K562 (cell line): ENCODE results near the gene ZNRD2. TPM values are rescaled to one million over a fixed set of nuclear protein-coding genes. Genes with fewer than 3 reads are reported as not detected.

Experiments
- CREB1 ChIP-seq, 2 experiments: sonication (generic) in 1 of 2; formaldehyde crosslinking in 1 of 2; IDR thresholded peaks; 2 replicates each; pipeline versions ENCODE4 v1.6.1 to v1.8.0; 2012 to 2022; ENCODE audit warnings: inconsistent platforms in 1 of 2, mild to moderate bottlenecking in 1 of 2, missing genetic modification reagents in 1 of 2, moderate library complexity in 1 of 2
- EP400 ChIP-seq: fragments of 450-650 bp; IDR thresholded peaks from 2 replicates; pipeline ENCODE4 v1.6.1; 2017; ENCODE audit warnings: antibody characterized with exemption, mild to moderate bottlenecking, moderate library complexity
- FOXK2 ChIP-seq, 2 experiments: fragments of 450-650 bp; IDR thresholded peaks in 1 of 2; conservative IDR thresholded peaks in 1 of 2; 2 replicates each; pipeline ENCODE4 v1.6.1; 2016; ENCODE audit warnings: low read depth in 2 of 2, mild to moderate bottlenecking in 1 of 2
- FOXO4 ChIP-seq: fragments of 450-650 bp; formaldehyde crosslinking; IDR thresholded peaks from 2 replicates; pipeline ENCODE4 v1.4.0; 2020; ENCODE audit warnings: mild to moderate bottlenecking, moderate library complexity
- IRF9 ChIP-seq: fragments of 450-650 bp; IDR thresholded peaks from 2 replicates; pipeline ENCODE4 v1.6.1; 2016; ENCODE audit warnings: missing biosample characterization, missing genetic modification characterization
- JUN ChIP-seq, 2 experiments: sonication (generic) in 1 of 2; formaldehyde crosslinking in 1 of 2; IDR thresholded peaks; 2 replicates each; pipeline versions ENCODE4 v1.6.1 to v1.8.0; 2012 to 2022; ENCODE audit warnings: borderline replicate concordance in 2 of 2, mild to moderate bottlenecking in 2 of 2, improper control_type of control experiment in 1 of 2, low read depth in 1 of 2, low read length in 1 of 2, missing genetic modification reagents in 1 of 2
- NR2C2 ChIP-seq, 2 experiments: fragments of 200-800 bp in 1 of 2; sonication (Bioruptor generic) in 1 of 2; sonication (generic) in 1 of 2; formaldehyde crosslinking in 1 of 2; IDR thresholded peaks; 2 replicates each; pipeline versions ENCODE4 v1.6.1 to v1.8.0; 2016 to 2022; ENCODE audit warnings: mild to moderate bottlenecking in 1 of 2, missing compliant biosample characterization in 1 of 2, missing genetic modification characterization in 1 of 2, missing genetic modification reagents in 1 of 2
- OTX1 ChIP-seq: fragments of 450-650 bp; formaldehyde crosslinking; IDR thresholded peaks from 2 replicates; pipeline ENCODE4 v1.4.0; 2022; ENCODE audit warnings: mild to moderate bottlenecking
- REST ChIP-seq, 2 experiments: fragments of 450-650 bp; formaldehyde crosslinking in 1 of 2; IDR thresholded peaks; 2 replicates each; pipeline versions ENCODE4 v1.4.0 to v1.6.1; 2014 to 2020; ENCODE audit warnings: mild to moderate bottlenecking in 2 of 2, borderline replicate concordance in 1 of 2, low read depth in 1 of 2
- TBL1XR1 ChIP-seq, 2 experiments: IDR thresholded peaks; 2 replicates each; pipeline ENCODE4 v1.6.1; 2012; ENCODE audit warnings: improper control_type of control experiment in 2 of 2, low read length in 2 of 2, mild to moderate bottlenecking in 1 of 2
- ZBTB2 ChIP-seq: fragments of 450-650 bp; IDR thresholded peaks from 2 replicates; pipeline ENCODE4 v1.6.1; 2016; ENCODE audit warnings: antibody characterized with exemption
- ZNF77 ChIP-seq: fragments of 250-450 bp; sonication (Bioruptor Pico); IDR thresholded peaks from 2 replicates; pipeline ENCODE4 v1.5.0; 2020
- polyA plus RNA-seq, 8 experiments: library from polyadenylated mRNA; depleted of rRNA in 4 of 8; stranded (reverse) in 5 of 8; unstranded in 3 of 8; fragments of >200 nt; fragmentation: Nextera tagmentation in 2 of 8; fragmentation: Illumina TruSeq in 1 of 8; extraction: Ambion mirVana in 2 of 8; extraction: Trizol in 1 of 8; gene quantifications; 2 replicates each; pipeline versions ENCODE4 v1.2.1 to v1.2.3, GENCODE V29; 2011 to 2014; ENCODE audit warnings: inconsistent platforms in 1 of 8, missing spikeins in 1 of 8
- total RNA-seq, 7 experiments: library from RNA; depleted of rRNA in 6 of 7; stranded (reverse); fragments of >200 nt in 6 of 7; fragmentation: Illumina TruSeq in 2 of 7; extraction: Trizol in 2 of 7; gene quantifications; 2 replicates each; pipeline versions ENCODE4 v1.2.1 to v1.2.3, GENCODE V29; 2011 to 2021; ENCODE audit warnings: low replicate concordance in 1 of 7

Gene ZNRD2
- total and polyA plus RNA-seq, 9 of the 15 experiments (the other 6 are each of a cell fraction or from before 2014, with no cell fraction given), result 13.4 to 129 (median 60.4) TPM

GRCh38 chr11:65615229-65615949, 45.1 kb downstream of the ZNRD2 start, which contains the start of gene PCNX3 (continued):
- TF ChIP-seq FOXK2 (conservative IDR thresholded peaks at IDR 0.05 in 1 of 2, IDR thresholded peaks at IDR 0.05 in 1 of 2; ENCODE audit: low read depth in 2 of 2) (peak; percentile 65 to 89; a peak in 3 of 4 replicates), ZBTB2 (peak; percentile 97), EP400 (peak; percentile 73), NR2C2 (CRISPR knock-in tag; IDR thresholded peaks at IDR 0.05) (peak; percentile 100), NR2C2 (tag; IDR thresholded peaks at IDR 0.05) (peak; percentile 100), OTX1 (0 out of 2 replicates have a peak, but pooled peaks have one; percentile 32), TBL1XR1 (IDR thresholded peaks at IDR 0.05; ENCODE audit: low read length in 2 of 2) (peak in 1 of 2 experiments; percentile 55; a peak in 1 of 4 replicates), IRF9 (no peak), FOXO4 (CRISPR knock-in tag) (0 out of 2 replicates have a peak, but pooled peaks have one; percentile 43), ZNF77 (CRISPR knock-in tag) (no peak), JUN (IDR thresholded peaks at IDR 0.05; ENCODE audit: borderline replicate concordance, low read depth, low read length) (peak; percentile 38; the same call in 1 of the 2 replicates), JUN (CRISPR knock-in tag; IDR thresholded peaks at IDR 0.05; ENCODE audit: borderline replicate concordance) (no peak), CREB1 (IDR thresholded peaks at IDR 0.05) (peak; percentile 88), CREB1 (CRISPR knock-in tag; IDR thresholded peaks at IDR 0.05) (peak; percentile 95), REST (IDR thresholded peaks at IDR 0.05; ENCODE audit: borderline replicate concordance) (peak; percentile 98), REST (CRISPR knock-in tag; IDR thresholded peaks at IDR 0.05; ENCODE audit: low read depth) (no peak)
